Subcutaneous abdominal adipose tissue (tissue), 5 donors: Measurements from ENCODE around the gene ANKRD11.

Experiments
- H3K27ac ChIP-seq: one replicate; pipeline ENCODE4 v1.7.0; 2013; ENCODE audit warnings: low read depth, mild to moderate bottlenecking, inconsistent platforms, low read length, moderate library complexity
- H3K27me3 ChIP-seq, 5 donors: one replicate each; pipeline ENCODE4 v1.7.0; 2013; ENCODE audit warnings: low read length in 5 of 5, inconsistent platforms in 1 of 5; ENCODE audit not compliant: control insufficient read depth in 5 of 5, insufficient read depth in 4 of 5
- H3K36me3 ChIP-seq, 5 donors: one replicate each; pipeline ENCODE4 v1.7.0; 2013; ENCODE audit warnings: low read length in 5 of 5; ENCODE audit not compliant: control insufficient read depth in 5 of 5, insufficient read depth in 5 of 5
- H3K4me1 ChIP-seq, 5 donors: one replicate each; pipeline ENCODE4 v1.7.0; 2013; ENCODE audit warnings: low read length in 5 of 5, mild to moderate bottlenecking in 3 of 5, moderate library complexity in 1 of 5; ENCODE audit not compliant: control insufficient read depth in 5 of 5, insufficient read depth in 5 of 5
- H3K4me3 ChIP-seq, 5 donors: one replicate each; pipeline ENCODE4 v1.7.0; 2013; ENCODE audit warnings: low read length in 5 of 5, low read depth in 1 of 5
- H3K9ac ChIP-seq, 5 donors: one replicate each; pipeline ENCODE4 v1.7.0; 2013; ENCODE audit warnings: low read length in 5 of 5, mild to moderate bottlenecking in 4 of 5, moderate library complexity in 3 of 5
- H3K9me3 ChIP-seq, 5 donors: one replicate each; pipeline ENCODE4 v1.7.0; 2013; ENCODE audit warnings: low read length in 5 of 5; ENCODE audit not compliant: control insufficient read depth in 5 of 5
- donor health status: healthy.
- donor health status: healthy.
- donor health status: healthy.
- donor health status: healthy.
- donor health status: healthy.

The ANKRD11 gene

GRCh38 chr16:89446136-89446974 lies 44.0 kb downstream of the ANKRD11 start:
- H3K9ac ChIP-seq, result no peak overlapping the region
- H3K4me3 ChIP-seq, result no peak overlapping the region
- no peak overlapping the region for H3K27ac ChIP-seq

DNA sequence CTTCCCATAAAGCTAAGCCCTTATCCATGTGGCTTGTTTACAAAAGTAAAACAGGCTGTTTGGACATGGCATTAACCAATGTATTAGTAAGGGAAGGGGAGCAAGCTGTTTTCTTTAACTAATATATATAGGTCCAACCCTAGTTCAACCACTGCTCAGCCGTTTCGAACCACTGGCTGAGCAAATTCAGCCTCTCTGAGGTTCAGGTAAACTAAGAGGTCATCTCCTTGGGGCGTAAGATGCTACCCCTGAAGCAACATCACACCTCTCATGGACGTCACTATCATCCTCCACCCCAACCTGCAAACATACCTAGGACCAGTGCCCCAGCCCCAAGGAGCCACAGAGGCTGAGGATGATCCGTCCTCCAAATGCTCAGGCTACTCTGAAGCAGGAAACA lies 45.2 kb downstream of the ANKRD11 start:
- H3K9me3 ChIP-seq, result no peaks in the 10 kb centered on the region
- H3K4me3 ChIP-seq, result no peak overlapping the region
- no peaks in the 10 kb centered on the region for H3K27me3 ChIP-seq
- H3K27ac ChIP-seq, result no peak overlapping the region
- H3K4me1 ChIP-seq, result peaks cover 12 to 65% (median 53%) of the 10 kb centered on the region in 5 donors
- H3K36me3 ChIP-seq, result no peaks in the 10 kb centered on the region
- H3K9ac ChIP-seq, result peak overlapping the region in 1 of 5 donors; percentile 9

More at GRCh38 chr16:89446136-89446974, 44.0 kb downstream of the ANKRD11 start:
- Histone ChIP-seq H3K27me3 (no peaks in the 10 kb centered on the region), H3K36me3 (no peaks in the 10 kb centered on the region), H3K4me1 (peaks cover 11 to 62% (median 52%) of the 10 kb centered on the region in 5 donors), H3K9me3 (no peaks in the 10 kb centered on the region)

- no peak overlapping the region for H3K27ac ChIP-seq
- H3K27me3 ChIP-seq, result no peaks in the 10 kb centered on the region
- peak overlapping the region in 1 of 5 donors; percentile 9 for H3K9ac ChIP-seq
- no peaks in the 10 kb centered on the region for H3K9me3 ChIP-seq
- H3K36me3 ChIP-seq, result no peaks in the 10 kb centered on the region
- no peak overlapping the region for H3K4me3 ChIP-seq
- peaks cover 15 to 65% (median 58%) of the 10 kb centered on the region in 5 donors for H3K4me1 ChIP-seq
These were observed 45.6 kb downstream of the ANKRD11 start for GRCh38 chr16:89444728-89445127.

GRCh38 chr16:89444151-89444723 lies 46.1 kb downstream of the ANKRD11 start:
- no peaks in the 10 kb centered on the region for H3K36me3 ChIP-seq
- peak overlapping the region in 1 of 5 donors; percentile 9 for H3K9ac ChIP-seq
- no peaks in the 10 kb centered on the region for H3K9me3 ChIP-seq
- H3K4me3 ChIP-seq, result peak overlapping the region in 1 of 5 donors; percentile 6
- H3K27ac ChIP-seq, result no peak overlapping the region
- peaks cover 18 to 69% (median 61%) of the 10 kb centered on the region in 5 donors for H3K4me1 ChIP-seq
- no peaks in the 10 kb centered on the region for H3K27me3 ChIP-seq

DNA sequence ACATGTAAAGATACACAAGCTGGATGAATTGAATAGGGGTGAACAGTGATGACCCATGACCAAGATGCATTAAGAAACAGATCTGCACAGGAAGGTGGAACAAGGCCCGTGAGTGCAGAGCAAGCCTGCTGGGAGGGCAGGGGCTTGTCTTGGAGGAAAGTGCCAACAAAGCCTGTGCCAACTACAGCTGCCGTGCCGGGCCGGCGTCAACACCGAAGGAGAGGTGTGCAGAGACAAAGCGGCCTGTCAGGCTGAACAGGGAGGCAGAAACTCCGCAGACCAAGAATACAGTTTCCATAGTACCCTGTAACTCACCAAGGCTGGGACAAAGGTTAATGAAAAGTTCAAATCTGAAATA lies 46.7 kb downstream of the ANKRD11 start:
- peak overlapping the region in 1 of 5 donors; percentile 11 for H3K4me3 ChIP-seq
- no peaks in the 10 kb centered on the region for H3K36me3 ChIP-seq
- no peaks in the 10 kb centered on the region for H3K27me3 ChIP-seq
- no peak overlapping the region for H3K9ac ChIP-seq
- no peak overlapping the region for H3K27ac ChIP-seq
- H3K9me3 ChIP-seq, result no peaks in the 10 kb centered on the region
- H3K4me1 ChIP-seq, result peaks cover 18 to 69% (median 61%) of the 10 kb centered on the region in 5 donors

DNA sequence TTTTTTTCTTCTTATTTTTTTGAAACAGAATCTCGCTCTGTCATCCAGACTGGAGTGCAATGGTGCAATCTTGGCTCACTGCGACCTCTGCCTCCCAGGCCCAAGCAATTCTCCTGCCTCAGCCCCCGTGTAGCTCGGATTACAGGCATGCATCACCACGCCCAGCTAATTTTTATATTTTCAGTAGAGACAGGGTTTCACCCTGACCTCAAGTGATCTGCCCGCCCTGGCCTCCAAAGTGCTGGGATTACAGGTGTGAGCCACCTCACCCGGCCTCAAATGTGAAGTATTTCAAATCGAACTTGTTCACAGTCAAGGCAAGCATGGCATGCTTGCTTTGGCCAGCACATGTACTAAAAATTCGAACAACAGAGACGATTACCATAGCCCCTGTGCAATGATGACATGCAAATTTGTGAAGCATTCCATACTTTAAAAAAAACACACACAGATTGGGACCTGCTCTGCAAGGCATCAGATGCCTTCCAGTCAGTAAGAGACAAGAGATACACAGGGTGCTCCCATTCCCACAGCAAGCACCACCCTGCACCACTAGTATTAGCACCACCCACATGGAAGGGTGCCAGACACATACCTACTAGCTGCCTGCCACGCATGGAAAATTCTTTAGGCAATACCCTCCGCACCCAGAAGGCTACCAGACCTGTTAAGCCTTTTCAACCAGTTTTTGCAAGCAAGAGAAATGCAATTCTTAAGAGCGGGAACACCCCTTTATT lies 47.2 kb downstream of the ANKRD11 start:
- H3K4me1 ChIP-seq, result peaks cover 18 to 69% (median 61%) of the 10 kb centered on the region in 5 donors
- no peak overlapping the region for H3K9ac ChIP-seq
- no peaks in the 10 kb centered on the region for H3K9me3 ChIP-seq
- H3K27me3 ChIP-seq, result no peaks in the 10 kb centered on the region
- H3K27ac ChIP-seq, result peak overlapping the region; percentile 88
- no peaks in the 10 kb centered on the region for H3K36me3 ChIP-seq
- peak overlapping the region in 1 of 5 donors; percentile 11 for H3K4me3 ChIP-seq

DNA sequence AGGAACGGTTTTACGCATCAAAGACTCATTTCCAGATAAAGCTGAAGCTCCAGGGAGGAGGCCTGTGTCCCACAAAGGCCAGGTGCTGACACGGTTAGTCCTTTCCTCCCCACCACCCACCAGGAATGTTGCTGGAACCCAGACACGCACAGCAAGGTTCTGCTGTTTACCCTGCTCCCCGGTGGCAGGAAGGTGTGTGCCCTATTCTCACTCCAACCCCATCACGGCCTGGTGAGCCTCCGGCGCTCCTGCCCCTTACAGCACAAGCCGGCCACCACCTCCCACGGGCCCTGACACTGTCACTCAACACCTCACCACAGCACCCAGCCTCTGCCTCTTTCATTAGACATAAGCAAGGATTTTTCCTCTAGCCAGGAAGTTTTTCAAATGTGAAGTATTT lies 47.8 kb downstream of the ANKRD11 start:
- Histone ChIP-seq H3K36me3 (no peaks in the 10 kb centered on the region), H3K9ac (peak overlapping the region in 2 of 5 donors; percentile 22 to 49), H3K27ac (peak overlapping the region; percentile 88)

GRCh38 chr16:89439659-89440058 lies 50.7 kb downstream of the ANKRD11 start:
- Histone ChIP-seq H3K36me3 (no peaks in the 10 kb centered on the region), H3K27ac (no peak overlapping the region), H3K4me3 (no peak overlapping the region), H3K4me1 (peaks cover 18 to 54% (median 48%) of the 10 kb centered on the region in 5 donors), H3K27me3 (no peaks in the 10 kb centered on the region), H3K9me3 (no peaks in the 10 kb centered on the region), H3K9ac (no peak overlapping the region)

More for the DNA sequence above, 47.8 kb downstream of the ANKRD11 start:
- Histone ChIP-seq H3K4me3 (peak overlapping the region in 1 of 5 donors; percentile 8), H3K4me1 (peaks cover 18 to 69% (median 61%) of the 10 kb centered on the region in 5 donors), H3K9me3 (no peaks in the 10 kb centered on the region), H3K27me3 (no peaks in the 10 kb centered on the region)

GRCh38 chr16:89437991-89438390 lies 52.4 kb downstream of the ANKRD11 start:
- Histone ChIP-seq H3K27ac (no peak overlapping the region), H3K36me3 (no peaks in the 10 kb centered on the region), H3K4me3 (no peak overlapping the region), H3K27me3 (no peaks in the 10 kb centered on the region), H3K4me1 (peaks cover 12 to 53% (median 36%) of the 10 kb centered on the region in 5 donors), H3K9ac (no peak overlapping the region), H3K9me3 (no peaks in the 10 kb centered on the region)
